AG09309 (cell line): Measurements from ENCODE around the gene EEF2K.
"Not testable (repeated sequence)": the region's sequence is repeated elsewhere in the genome, so short reads cannot be mapped to it uniquely, and the experiment has no call there.

Source experiments
- DNase-seq: peaks from one replicate; pipeline ENCODE4 v3.0.0-alpha.2; 2010; ENCODE audit warnings: low read depth
- H3K4me3 ChIP-seq: 2 replicates; pipeline ENCODE4 v1.5.1; 2011; ENCODE audit warnings: mild to moderate bottlenecking, low read depth, low read length, moderate library complexity; ENCODE audit not compliant: control insufficient read depth
- TF ChIP-seq, protein P1 (sequence below): IDR thresholded peaks from 2 replicates; pipeline ENCODE4 v1.5.1; 2011; ENCODE audit warnings: mild to moderate bottlenecking, low read depth, low read length, inconsistent platforms; ENCODE audit not compliant: insufficient read depth, control insufficient read depth; ENCODE audit errors: missing control alignments

The EEF2K gene

DNA sequence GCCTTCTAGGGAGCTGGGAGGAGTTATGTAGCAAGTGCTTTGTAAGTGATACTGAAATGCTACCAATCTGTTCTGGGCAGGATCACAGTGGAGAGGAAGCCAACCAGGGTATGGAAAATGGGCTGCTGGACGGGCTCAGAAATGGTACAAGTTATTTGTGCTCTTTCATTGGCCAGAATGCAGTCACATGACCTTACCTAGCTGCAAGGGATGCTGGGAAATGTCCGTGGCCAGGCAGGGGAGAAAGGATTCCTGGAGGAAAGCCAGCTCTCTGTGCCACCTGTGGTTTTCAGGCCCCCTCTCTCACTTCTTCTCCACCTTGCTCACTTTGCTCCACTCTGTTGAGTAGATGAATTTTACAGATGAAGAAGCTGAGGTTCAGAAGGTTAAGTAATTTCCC lies 4.8 kb downstream of the EEF2K start:
- H3K4me3 ChIP-seq, result no peak overlapping the region
- no peak for DNase-seq
- TF ChIP-seq, protein P1, sequence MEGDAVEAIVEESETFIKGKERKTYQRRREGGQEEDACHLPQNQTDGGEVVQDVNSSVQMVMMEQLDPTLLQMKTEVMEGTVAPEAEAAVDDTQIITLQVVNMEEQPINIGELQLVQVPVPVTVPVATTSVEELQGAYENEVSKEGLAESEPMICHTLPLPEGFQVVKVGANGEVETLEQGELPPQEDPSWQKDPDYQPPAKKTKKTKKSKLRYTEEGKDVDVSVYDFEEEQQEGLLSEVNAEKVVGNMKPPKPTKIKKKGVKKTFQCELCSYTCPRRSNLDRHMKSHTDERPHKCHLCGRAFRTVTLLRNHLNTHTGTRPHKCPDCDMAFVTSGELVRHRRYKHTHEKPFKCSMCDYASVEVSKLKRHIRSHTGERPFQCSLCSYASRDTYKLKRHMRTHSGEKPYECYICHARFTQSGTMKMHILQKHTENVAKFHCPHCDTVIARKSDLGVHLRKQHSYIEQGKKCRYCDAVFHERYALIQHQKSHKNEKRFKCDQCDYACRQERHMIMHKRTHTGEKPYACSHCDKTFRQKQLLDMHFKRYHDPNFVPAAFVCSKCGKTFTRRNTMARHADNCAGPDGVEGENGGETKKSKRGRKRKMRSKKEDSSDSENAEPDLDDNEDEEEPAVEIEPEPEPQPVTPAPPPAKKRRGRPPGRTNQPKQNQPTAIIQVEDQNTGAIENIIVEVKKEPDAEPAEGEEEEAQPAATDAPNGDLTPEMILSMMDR, result no peak

DNA sequence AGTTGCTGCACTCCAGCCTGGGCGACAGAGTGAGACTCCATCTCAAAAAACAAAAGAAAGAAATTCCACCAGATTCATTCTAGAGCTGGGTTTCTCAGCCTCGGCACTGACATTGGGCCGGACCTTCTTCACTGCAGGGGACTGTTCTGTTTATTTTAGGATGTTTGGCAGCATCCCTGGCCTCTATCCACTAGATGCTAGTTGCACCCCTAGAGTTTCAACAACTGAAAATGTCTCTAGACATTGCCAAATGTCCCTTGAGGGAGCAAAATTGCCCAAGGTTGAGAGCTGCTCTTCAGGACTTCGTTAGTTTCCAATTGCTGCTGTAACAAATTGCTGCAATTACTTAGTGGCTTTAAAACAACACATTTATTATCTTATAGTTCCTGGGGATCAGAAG lies 7.2 kb downstream of the EEF2K start:
- DNase-seq, result no peak
- TF ChIP-seq, protein P1, result no peak
- H3K4me3 ChIP-seq, result no peak overlapping the region

DNA sequence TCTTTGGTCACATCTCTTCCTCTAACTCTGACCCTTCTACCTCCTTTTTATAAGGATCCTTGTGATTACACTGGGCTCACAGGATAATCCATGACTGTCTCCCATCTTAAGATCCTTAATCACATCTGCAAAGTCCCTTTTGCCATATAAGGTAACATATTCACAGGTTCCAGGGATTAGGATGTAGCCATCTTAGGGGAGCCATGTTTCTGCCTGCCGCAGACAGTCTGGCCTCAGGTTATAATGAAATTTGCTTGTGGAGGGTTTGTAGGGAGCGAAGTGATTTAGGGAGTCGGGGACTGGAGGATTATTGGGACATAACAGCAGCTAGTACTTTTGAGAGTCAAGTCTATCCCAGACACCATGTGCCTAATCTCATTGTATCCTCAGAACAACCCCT lies 7.7 kb downstream of the EEF2K start:
- no peak for DNase-seq
- TF ChIP-seq, protein P1, result no peak

DNA sequence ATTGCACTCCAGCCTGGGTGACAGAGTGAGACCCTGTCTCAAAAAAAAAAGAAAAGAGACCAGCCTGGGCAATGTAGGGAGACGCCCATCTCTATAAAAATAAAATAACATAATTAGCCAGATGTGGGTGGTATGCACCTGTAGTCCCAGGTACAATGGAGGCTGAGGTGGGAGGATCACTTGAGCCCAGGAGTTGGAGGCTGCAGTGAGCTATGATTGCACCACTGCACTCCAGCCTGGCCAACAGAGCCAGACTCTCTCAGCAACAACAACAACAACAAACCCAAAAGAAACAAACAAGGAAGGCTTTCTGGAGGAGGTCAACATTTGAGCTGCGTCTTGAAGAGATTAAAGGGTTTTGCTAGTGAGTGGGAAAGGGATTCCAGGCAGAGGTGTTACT lies 8.3 kb downstream of the EEF2K start:
- DNase-seq, result no peak
- H3K4me3 ChIP-seq, result no peak overlapping the region
- TF ChIP-seq, protein P1, result no peak

More for the DNA sequence above, 7.7 kb downstream of the EEF2K start:
- no peak overlapping the region for H3K4me3 ChIP-seq

DNA sequence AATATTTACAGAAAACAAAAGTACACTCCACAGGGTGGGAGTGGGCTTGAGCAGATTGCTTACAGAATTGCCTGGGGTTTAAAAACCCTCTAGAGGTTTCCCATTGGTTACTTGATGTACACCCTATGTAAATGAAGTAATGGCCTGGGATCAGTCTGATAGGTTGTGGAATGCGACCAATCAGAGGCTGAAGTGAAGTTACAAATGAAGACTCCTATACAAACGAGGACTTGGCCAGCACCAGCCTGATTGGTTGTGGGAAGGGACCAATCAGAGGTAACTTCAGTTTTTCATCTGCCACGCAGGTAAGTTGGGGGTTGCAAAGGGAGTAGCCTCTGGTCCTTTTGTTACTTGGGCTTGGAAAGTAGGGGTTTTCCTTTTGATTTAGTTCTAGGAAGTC lies 8.8 kb downstream of the EEF2K start:
- DNase-seq, result no peak
- TF ChIP-seq, protein P1, result no peak

DNA sequence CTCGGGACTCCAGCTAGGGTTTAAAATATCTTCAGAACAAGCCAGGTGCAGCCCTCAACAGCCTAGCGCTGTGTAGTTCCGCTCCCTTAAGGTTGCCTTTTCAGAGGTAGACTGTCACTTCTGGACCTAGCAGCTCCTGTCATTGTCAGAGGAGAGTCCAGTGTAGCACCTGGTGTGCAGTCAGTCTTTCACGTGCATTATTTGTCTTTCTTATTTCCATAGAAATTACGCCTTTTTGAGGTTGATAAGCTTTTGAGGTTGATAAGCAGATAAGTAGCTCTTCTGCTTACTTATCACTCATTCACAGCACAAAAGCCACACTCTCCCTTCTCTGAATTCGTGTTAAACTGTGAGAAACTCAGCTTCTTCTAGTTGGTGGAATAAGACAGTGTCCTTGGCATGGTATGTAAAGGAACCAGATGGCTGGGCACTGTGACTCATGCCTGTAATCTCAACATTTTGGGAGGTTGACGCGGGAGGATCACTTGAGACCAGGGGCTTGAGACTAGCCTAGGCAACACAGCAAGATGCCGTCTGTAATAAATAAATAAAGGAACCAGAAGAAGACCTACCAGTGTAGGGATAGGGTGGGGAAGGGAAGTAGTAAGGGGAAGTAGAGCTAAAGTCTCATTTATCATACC lies 10.2 kb downstream of the EEF2K start:
- no peak for DNase-seq
- TF ChIP-seq, protein P1, result no peak

More for the DNA sequence above, 8.8 kb downstream of the EEF2K start:
- H3K4me3 ChIP-seq, result no peak overlapping the region

DNA sequence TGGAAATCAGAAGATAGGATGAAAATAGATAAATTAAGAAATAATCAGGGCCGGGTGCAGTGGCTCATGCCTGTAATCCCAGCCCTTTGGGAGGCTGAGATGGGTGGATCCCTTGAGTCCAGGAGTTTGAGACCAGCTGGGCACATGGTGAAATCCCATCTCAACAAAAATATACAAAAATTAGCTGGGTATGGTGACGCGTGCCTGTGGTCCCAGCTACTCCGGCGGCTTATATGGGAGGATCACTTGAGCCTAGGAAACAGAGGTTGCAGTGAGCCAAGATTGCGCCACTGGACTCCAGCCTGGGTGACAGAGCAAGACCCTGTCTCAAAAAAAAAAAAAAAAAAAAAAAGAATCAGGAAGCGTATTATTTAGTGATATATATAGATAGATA lies 10.8 kb downstream of the EEF2K start:
- not testable (repeated sequence) for DNase-seq

More for the DNA sequence above, 10.2 kb downstream of the EEF2K start:
- no peak overlapping the region for H3K4me3 ChIP-seq

More for the DNA sequence above, 10.8 kb downstream of the EEF2K start:
- not testable (repeated sequence) for H3K4me3 ChIP-seq
